NCI-H146 treated with DMSO at 0.1 percent for 48 hours (cell line): Measurements from ENCODE around the gene BORCS6.

Experiments used
- DNase-seq: peaks from one replicate; lab custom pipeline; 2025; ENCODE audit not compliant: unreplicated experiment; lab: John Stamatoyannopoulos, UW

Gene BORCS6

GRCh38 chr17:8212312-8213180 is 22.6 kb upstream of the BORCS6 start:
- DNase-seq: no peak

GRCh38 chr17:8210761-8211458 is 20.9 kb upstream of the BORCS6 start:
- no peak for DNase-seq

- DNase-seq: peak; percentile 77
These were observed 20.2 kb upstream of the BORCS6 start, which contains the start of gene AURKB for GRCh38 chr17:8209907-8210760. AURKB (minus strand) TSS chr17:8210575; CDS start chr17:8210224, 351 bp downstream.

- no peak for DNase-seq
These were observed 16.6 kb upstream of the BORCS6 start for GRCh38 chr17:8206536-8206935.

- DNase-seq: no peak
These were observed 15.0 kb upstream of the BORCS6 start for GRCh38 chr17:8204761-8205555.

- DNase-seq: peak; percentile 96
These were observed 2.3 kb upstream of the BORCS6 start for GRCh38 chr17:8192070-8192815.

GRCh38 chr17:8190506-8190905 is 526 bp upstream of the BORCS6 start:
- DNase-seq: no peak

GRCh38 chr17:8189041-8189710 is 804 bp downstream of the BORCS6 start:
- no peak for DNase-seq

- no peak for DNase-seq
These were observed 1.6 kb downstream of the BORCS6 start for GRCh38 chr17:8188263-8188839.

GRCh38 chr17:8187517-8188262 is 2.3 kb downstream of the BORCS6 start:
- peak; percentile 98 for DNase-seq

- peak; percentile 99 for DNase-seq
These were observed 3.0 kb downstream of the BORCS6 start for GRCh38 chr17:8186787-8187516.

GRCh38 chr17:8186446-8186786 is 3.6 kb downstream of the BORCS6 start:
- DNase-seq: no peak

GRCh38 chr17:8185582-8186445 is 4.2 kb downstream of the BORCS6 start:
- peak; percentile 68 for DNase-seq

GRCh38 chr17:8176998-8177731 is 12.8 kb downstream of the BORCS6 start:
- no peak for DNase-seq

GRCh38 chr17:8176197-8176940 is 13.6 kb downstream of the BORCS6 start, which contains the start of gene TMEM107:
TMEM107 (minus strand) TSS chr17:8176380; CDS start chr17:8176286, 94 bp downstream.
- peak; percentile 84 for DNase-seq
